Lower lobe of right lung (tissue), 2 donors: ENCODE measurements around the gene TLNRD1. TPM values are rescaled to one million over a fixed set of nuclear protein-coding genes. Genes with fewer than 3 reads are reported as not detected.

ENCODE experiments used
- ATAC-seq, 2 donors: fragments of 200-7000 bp; cut with Tn5 transposase; one replicate each; pipeline ENCODE4 v1.9.1; 2020 to 2022; ENCODE audit warnings: mild to moderate bottlenecking in 2 of 2, moderate library complexity in 2 of 2
- DNase-seq: peaks from one replicate; pipeline ENCODE4 v3.0.0-alpha.2; 2020
- H3K27ac ChIP-seq: fragments of 200-600 bp; one replicate; pipeline ENCODE4 v1.8.0; 2022
- H3K27me3 ChIP-seq: fragments of 200-600 bp; one replicate; pipeline ENCODE4 v1.8.0; 2022; ENCODE audit warnings: low read depth
- H3K36me3 ChIP-seq: fragments of 200-600 bp; one replicate; pipeline ENCODE4 v1.8.0; 2022; ENCODE audit warnings: mild to moderate bottlenecking
- H3K4me1 ChIP-seq: fragments of 200-600 bp; one replicate; pipeline ENCODE4 v1.8.0; 2022
- H3K4me3 ChIP-seq: fragments of 200-600 bp; one replicate; pipeline ENCODE4 v1.8.0; 2022; ENCODE audit warnings: mild to moderate bottlenecking
- H3K9me3 ChIP-seq: fragments of 200-600 bp; one replicate; pipeline ENCODE4 v1.8.0; 2022
- intact Hi-C: fragments of 100-400 bp; cut with DNase I; formaldehyde crosslinking; loops from one replicate; pipeline ENCODE4 v1.11.0; 2022
- total RNA-seq: library from RNA; stranded (reverse); fragmentation: NEBNext Ultra II Directional; extraction: Animal tissue kit (Norgen Biotek cat#: 25700); gene quantifications from one replicate; pipeline ENCODE4 v1.2.1, GENCODE V29; 2021
- TF ChIP-seq, protein P1 (sequence below): fragments of 200-600 bp; IDR thresholded peaks from one replicate; pipeline ENCODE4 v1.8.0; 2022; ENCODE audit warnings: antibody characterized with exemption, mild to moderate bottlenecking
- donor health status: DM: no; HTN: yes; CAD: no; lungs with severe emphysema.

Gene TLNRD1
- total RNA-seq, 1 donor from 2014 or later: 24.7 TPM

DNA sequence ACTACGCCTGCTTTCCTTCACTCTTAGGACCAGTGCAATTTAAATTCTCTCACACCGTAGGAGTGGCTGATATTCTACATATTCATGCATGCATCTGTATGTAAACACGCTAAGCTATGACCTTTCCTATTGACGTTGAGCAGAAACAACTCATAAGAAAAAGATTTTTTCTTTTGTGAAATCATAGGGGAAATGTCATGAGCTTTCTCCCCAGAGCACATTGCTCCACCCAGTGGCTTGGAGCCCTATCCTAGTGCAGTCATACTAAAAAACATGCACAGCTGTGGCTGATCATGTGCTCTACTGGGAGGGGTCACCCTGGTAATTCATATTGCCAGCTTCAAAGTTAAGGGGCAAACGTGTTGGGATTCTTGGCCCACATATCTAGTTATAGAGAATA, 9.3 kb upstream of the TLNRD1 start:
- intact Hi-C loops: no loop called here
- H3K4me3 ChIP-seq: no peak overlapping the region
- TF ChIP-seq, protein P1, sequence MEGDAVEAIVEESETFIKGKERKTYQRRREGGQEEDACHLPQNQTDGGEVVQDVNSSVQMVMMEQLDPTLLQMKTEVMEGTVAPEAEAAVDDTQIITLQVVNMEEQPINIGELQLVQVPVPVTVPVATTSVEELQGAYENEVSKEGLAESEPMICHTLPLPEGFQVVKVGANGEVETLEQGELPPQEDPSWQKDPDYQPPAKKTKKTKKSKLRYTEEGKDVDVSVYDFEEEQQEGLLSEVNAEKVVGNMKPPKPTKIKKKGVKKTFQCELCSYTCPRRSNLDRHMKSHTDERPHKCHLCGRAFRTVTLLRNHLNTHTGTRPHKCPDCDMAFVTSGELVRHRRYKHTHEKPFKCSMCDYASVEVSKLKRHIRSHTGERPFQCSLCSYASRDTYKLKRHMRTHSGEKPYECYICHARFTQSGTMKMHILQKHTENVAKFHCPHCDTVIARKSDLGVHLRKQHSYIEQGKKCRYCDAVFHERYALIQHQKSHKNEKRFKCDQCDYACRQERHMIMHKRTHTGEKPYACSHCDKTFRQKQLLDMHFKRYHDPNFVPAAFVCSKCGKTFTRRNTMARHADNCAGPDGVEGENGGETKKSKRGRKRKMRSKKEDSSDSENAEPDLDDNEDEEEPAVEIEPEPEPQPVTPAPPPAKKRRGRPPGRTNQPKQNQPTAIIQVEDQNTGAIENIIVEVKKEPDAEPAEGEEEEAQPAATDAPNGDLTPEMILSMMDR: no peak
- H3K4me1 ChIP-seq: peaks cover 43% of the 10 kb centered on the region
- DNase-seq (no peak), ATAC-seq (peak in 1 of 2 donors; percentile 41)
- H3K27me3 ChIP-seq: no peaks in the 10 kb centered on the region
- H3K9me3 ChIP-seq: no peaks in the 10 kb centered on the region
- H3K36me3 ChIP-seq: no peaks in the 10 kb centered on the region
- peak overlapping the region; percentile 25 for H3K27ac ChIP-seq

DNA sequence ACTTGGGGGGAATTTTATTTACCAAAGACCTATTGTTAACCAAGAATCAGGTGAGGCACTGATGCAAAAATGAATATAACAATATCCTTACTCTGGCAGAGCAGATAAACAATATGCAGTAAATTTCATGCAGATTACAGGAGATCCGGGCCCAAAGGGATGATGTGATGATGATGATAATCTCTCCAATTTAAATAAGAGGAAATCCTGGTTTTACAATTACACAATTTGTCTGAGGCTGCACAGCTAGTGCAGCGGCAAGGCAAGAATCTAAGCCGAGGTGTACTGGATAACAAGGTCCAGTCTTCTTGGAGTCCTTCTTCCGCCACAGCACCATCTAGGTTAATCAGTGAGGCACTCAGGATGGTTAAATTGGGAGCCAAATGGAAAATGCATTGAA, 8.7 kb upstream of the TLNRD1 start:
- ATAC-seq (no peak), DNase-seq (no peak)
- intact Hi-C loops: no loop called here
- Histone ChIP-seq H3K9me3 (no peaks in the 10 kb centered on the region), H3K4me3 (no peak overlapping the region), H3K27ac (no peak overlapping the region), H3K4me1 (peaks cover 38% of the 10 kb centered on the region), H3K36me3 (no peaks in the 10 kb centered on the region), H3K27me3 (no peaks in the 10 kb centered on the region)
- TF ChIP-seq, protein P1: no peak

DNA sequence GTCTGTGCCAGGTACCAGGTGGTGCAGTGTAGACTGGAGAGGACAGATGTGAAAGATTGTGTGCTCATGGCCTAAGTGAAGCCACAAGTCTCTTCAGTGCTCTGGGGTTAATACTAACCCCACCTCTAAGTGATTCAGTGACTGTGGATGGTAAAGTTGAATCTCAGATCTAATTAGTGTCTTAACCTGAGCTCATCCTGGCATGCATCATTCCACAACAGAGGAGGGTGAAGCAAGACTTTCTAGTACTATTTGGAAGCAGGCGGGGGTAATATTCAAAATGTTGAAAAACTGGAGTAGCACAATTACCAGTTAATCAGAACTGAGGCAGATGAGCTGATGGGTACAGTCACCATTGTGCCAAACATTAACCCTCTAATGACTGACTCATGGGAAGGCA, 8.3 kb upstream of the TLNRD1 start:
- H3K36me3 ChIP-seq: no peaks in the 10 kb centered on the region
- intact Hi-C loops: no loop called here
- TF ChIP-seq, protein P1: no peak
- H3K27me3 ChIP-seq: no peaks in the 10 kb centered on the region
- no peak overlapping the region for H3K4me3 ChIP-seq
- no peak for ATAC-seq
- H3K4me1 ChIP-seq: peaks cover 33% of the 10 kb centered on the region
- no peaks in the 10 kb centered on the region for H3K9me3 ChIP-seq
- H3K27ac ChIP-seq: no peak overlapping the region
- no peak for DNase-seq

DNA sequence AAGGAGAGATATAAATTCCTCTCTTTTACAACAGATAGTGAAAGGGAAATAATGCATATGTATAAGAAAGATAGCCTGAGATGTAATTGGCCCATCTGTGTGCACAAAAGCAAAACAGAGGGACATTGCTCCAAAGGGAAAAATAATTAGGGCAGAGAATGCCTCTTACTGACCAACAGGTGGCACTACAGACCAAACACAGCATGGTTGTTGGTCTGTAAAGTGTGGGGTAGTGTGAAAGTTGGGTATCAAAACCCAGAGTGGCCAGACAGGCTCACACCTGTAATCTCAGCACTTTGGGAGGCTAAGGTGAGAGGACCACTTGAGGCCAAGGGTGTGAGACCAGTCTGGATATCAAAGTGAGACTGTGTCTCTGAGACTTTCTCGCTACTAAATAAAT, 4.5 kb upstream of the TLNRD1 start:
- Histone ChIP-seq H3K9me3 (no peaks in the 10 kb centered on the region), H3K4me1 (peaks cover 15% of the 10 kb centered on the region), H3K27ac (no peak overlapping the region), H3K36me3 (no peaks in the 10 kb centered on the region), H3K4me3 (no peak overlapping the region), H3K27me3 (no peaks in the 10 kb centered on the region)
- no peak for ATAC-seq
- intact Hi-C loops: no loop called here
- TF ChIP-seq, protein P1: peak; percentile 53
- DNase-seq: no peak

DNA sequence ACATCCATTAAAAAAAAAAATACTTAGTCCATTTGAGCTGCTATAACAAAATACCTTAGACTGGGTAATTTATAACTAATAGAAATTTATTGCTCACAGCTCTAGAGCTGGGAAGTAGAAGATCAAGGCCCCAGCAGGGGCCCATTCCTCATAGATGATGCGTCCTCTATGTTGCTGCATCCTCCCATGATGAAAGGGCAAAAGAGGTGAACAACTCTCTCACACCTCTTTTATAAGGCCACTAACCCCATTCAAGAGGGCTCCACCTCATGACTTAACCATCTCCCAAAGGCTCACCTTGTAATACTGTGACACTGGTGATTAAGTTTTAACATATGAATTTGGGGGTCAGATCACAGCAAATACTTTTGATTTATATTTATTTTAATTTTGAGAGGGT, 3.0 kb upstream of the TLNRD1 start:
- Histone ChIP-seq H3K27me3 (no peaks in the 10 kb centered on the region), H3K27ac (no peak overlapping the region), H3K36me3 (peaks cover under 1% of the 10 kb centered on the region), H3K9me3 (no peaks in the 10 kb centered on the region), H3K4me3 (no peak overlapping the region), H3K4me1 (peaks cover 16% of the 10 kb centered on the region)
- DNase-seq (no peak), ATAC-seq (no peak)
- intact Hi-C loops: no loop called here
- TF ChIP-seq, protein P1: no peak

DNA sequence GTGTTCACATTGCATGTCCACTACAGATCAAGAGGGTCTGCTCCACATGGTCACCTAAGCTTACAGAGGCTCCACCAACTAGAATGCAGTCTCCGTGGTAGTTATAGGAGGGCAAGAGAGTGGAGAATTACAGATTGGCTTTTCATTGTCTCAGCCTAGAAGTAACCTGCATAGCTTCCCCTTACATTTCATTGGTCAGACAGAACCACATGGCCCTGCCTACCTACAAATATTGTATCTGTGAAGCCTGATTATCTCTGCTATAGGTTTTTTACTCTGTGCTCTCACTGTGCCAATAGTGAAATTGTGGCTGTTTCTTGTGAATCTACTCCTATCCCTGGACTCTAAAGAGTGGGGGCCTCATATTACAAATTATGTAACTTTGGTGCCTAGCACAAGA, 2.5 kb upstream of the TLNRD1 start:
- Histone ChIP-seq H3K27me3 (no peaks in the 10 kb centered on the region), H3K4me1 (peaks cover 22% of the 10 kb centered on the region), H3K27ac (peak overlapping the region; percentile 39), H3K9me3 (no peaks in the 10 kb centered on the region), H3K36me3 (peaks cover 6% of the 10 kb centered on the region), H3K4me3 (peak overlapping the region; percentile 18)
- intact Hi-C loops: no loop called here
- TF ChIP-seq, protein P1: no peak
- DNase-seq (no peak), ATAC-seq (no peak)
